H1 (cell line): ENCODE results near the gene CIAO2B. TPM values are rescaled to one million over a fixed set of nuclear protein-coding genes. Genes with fewer than 3 reads are reported as not detected.

Source experiments
- CTCF ChIA-PET: fragments of 300-600 bp; sonication (Branson Sonifier 250); formaldehyde crosslinking; loops from one replicate; lab custom pipeline; 2021; ENCODE audit not compliant: partially characterized antibody; lab: Charles Lee
- POLR2A ChIA-PET: fragments of 300-600 bp; sonication (Branson Sonifier 250); formaldehyde crosslinking; loops from one replicate; lab custom pipeline; 2021; ENCODE audit warnings: inconsistent platforms; ENCODE audit not compliant: partially characterized antibody; lab: Charles Lee
- DNase-seq, 2 experiments: peaks; one replicate each; pipeline versions ENCODE4 v3.0.0 to v3.0.0-alpha.2; 2010 to 2022; ENCODE audit warnings: low spot score in 2 of 2, low read depth in 1 of 2, mixed read lengths in 1 of 2
- FAIRE-seq: peaks from 2 replicates; lab custom pipeline; 2011; peaks lifted over from hg19 to GRCh38; lab: Jason Lieb, UNC
- H2AFZ ChIP-seq: 2 replicates; pipeline ENCODE4 v1.8.1; 2012; ENCODE audit warnings: low read length, inconsistent platforms
- H2AK5ac ChIP-seq: 2 replicates; pipeline ENCODE4 v1.6.1; 2013; ENCODE audit warnings: low read depth, low read length
- H2BK120ac ChIP-seq: replicated peaks from 2 replicates; pipeline ENCODE3; 2013; ENCODE audit warnings: low read depth, low read length, inconsistent platforms
- H2BK12ac ChIP-seq: 2 replicates; pipeline ENCODE4 v1.6.1; 2013; ENCODE audit warnings: low read depth, low read length
- H2BK15ac ChIP-seq: 2 replicates; pipeline ENCODE4 v1.6.1; 2013; ENCODE audit warnings: low read length
- H2BK20ac ChIP-seq: 2 replicates; pipeline ENCODE4 v1.6.1; 2013; ENCODE audit warnings: low read length
- H2BK5ac ChIP-seq: 2 replicates; pipeline ENCODE4 v1.6.1; 2013; ENCODE audit warnings: low read depth, low read length
- H3K14ac ChIP-seq: 2 replicates; pipeline ENCODE4 v1.6.1; 2013; ENCODE audit warnings: inconsistent platforms; ENCODE audit not compliant: insufficient read length
- H3K18ac ChIP-seq: 2 replicates; pipeline ENCODE4 v1.6.1; 2013; ENCODE audit warnings: low read length; ENCODE audit errors: extremely low read depth
- H3K23ac ChIP-seq: 2 replicates; pipeline ENCODE4 v1.6.1; 2013; ENCODE audit warnings: inconsistent platforms; ENCODE audit not compliant: insufficient read length
- H3K23me2 ChIP-seq: 2 replicates; pipeline ENCODE4 v1.6.1; 2013; ENCODE audit warnings: low read depth, low read length
- H3K27ac ChIP-seq: 2 replicates; pipeline ENCODE4 v1.6.1; 2011; ENCODE audit warnings: low read depth, low read length, inconsistent platforms
- H3K27me3 ChIP-seq, 4 experiments: replicated peaks in 1 of 4; 1 replicate in 1 of 4; 2 replicates in 3 of 4; pipeline versions ENCODE4 v1.6.1 to v1.8.1; 2011 to 2013; ENCODE audit warnings: low read length in 3 of 4, mild to moderate bottlenecking in 3 of 4, inconsistent platforms in 2 of 4, mixed read lengths in 2 of 4, moderate library complexity in 1 of 4; ENCODE audit not compliant: control insufficient read depth in 3 of 4, insufficient read depth in 3 of 4; ENCODE audit errors: extremely low read depth in 1 of 4
- H3K36me3 ChIP-seq, 4 experiments: 2 replicates each; pipeline versions ENCODE4 v1.6.1 to v1.8.1; 2011 to 2013; ENCODE audit warnings: mild to moderate bottlenecking in 4 of 4, low read length in 3 of 4, moderate library complexity in 2 of 4, control low read depth in 1 of 4, inconsistent platforms in 1 of 4; ENCODE audit not compliant: insufficient read depth in 4 of 4, control insufficient read depth in 2 of 4
- H3K4ac ChIP-seq: replicated peaks from 2 replicates; pipeline ENCODE3; 2013; ENCODE audit warnings: low read length, low read depth, mixed read lengths, inconsistent platforms; ENCODE audit not compliant: insufficient read length
- H3K4me1 ChIP-seq, 4 experiments: replicated peaks in 1 of 4; 1 replicate in 1 of 4; 2 replicates in 3 of 4; pipeline versions ENCODE4 v1.6.1 to v1.8.1; 2011 to 2013; ENCODE audit warnings: low read length in 3 of 4, inconsistent platforms in 2 of 4, mixed read lengths in 1 of 4; ENCODE audit not compliant: insufficient read depth in 4 of 4, control insufficient read depth in 3 of 4
- H3K4me2 ChIP-seq, 2 experiments: 2 replicates each; pipeline versions ENCODE4 v1.6.1 to v1.8.1; 2011 to 2013; ENCODE audit warnings: low read depth in 2 of 2, low read length in 2 of 2, control low read depth in 1 of 2, inconsistent platforms in 1 of 2, mild to moderate bottlenecking in 1 of 2; ENCODE audit not compliant: insufficient read depth in 1 of 2
- H3K4me3 ChIP-seq, 4 experiments: fragments of 200-600, 300-600 bp in 1 of 4; sonication (generic), shearing (Covaris generic), sonication (Bioruptor Twin) in 1 of 4; 2 replicates each; pipeline versions ENCODE4 v1.5.1 to v1.8.1; 2011 to 2016; ENCODE audit warnings: low read length in 4 of 4, low read depth in 3 of 4, control low read depth in 2 of 4, inconsistent platforms in 2 of 4, mild to moderate bottlenecking in 2 of 4, mixed read lengths in 1 of 4, moderate library complexity in 1 of 4; ENCODE audit not compliant: insufficient read depth in 2 of 4; ENCODE audit errors: extremely low read depth in 1 of 4
- H3K56ac ChIP-seq: replicated peaks from 2 replicates; pipeline ENCODE3; 2013; ENCODE audit warnings: low read depth, mild to moderate bottlenecking, mixed read lengths, low read length, inconsistent platforms; ENCODE audit not compliant: insufficient read length
- H3K79me1 ChIP-seq: 2 replicates; pipeline ENCODE4 v1.6.1; 2013; ENCODE audit warnings: low read depth, low read length, control low read depth
- H3K79me2 ChIP-seq, 2 experiments: 2 replicates each; pipeline versions ENCODE4 v1.6.1 to v1.8.1; 2012 to 2013; ENCODE audit warnings: low read length in 2 of 2, mild to moderate bottlenecking in 2 of 2, inconsistent platforms in 1 of 2; ENCODE audit not compliant: insufficient read depth in 2 of 2, control insufficient read depth in 1 of 2
- H3K9ac ChIP-seq, 4 experiments: replicated peaks in 1 of 4; 1 replicate in 1 of 4; 2 replicates in 3 of 4; pipeline versions ENCODE4 v1.6.1 to v1.8.1; 2011 to 2013; ENCODE audit warnings: low read depth in 3 of 4, low read length in 3 of 4, control low read depth in 2 of 4, mild to moderate bottlenecking in 2 of 4, moderate library complexity in 2 of 4, inconsistent platforms in 1 of 4; ENCODE audit errors: extremely low read depth in 1 of 4
- H3K9me3 ChIP-seq, 2 experiments: 2 replicates each; pipeline versions ENCODE4 v1.6.1 to v1.8.1; 2012 to 2013; ENCODE audit warnings: mild to moderate bottlenecking in 2 of 2, moderate library complexity in 2 of 2, control low read depth in 1 of 2, inconsistent platforms in 1 of 2, low read depth in 1 of 2, low read length in 1 of 2, mixed read lengths in 1 of 2; ENCODE audit not compliant: insufficient read depth in 2 of 2
- H4K20me1 ChIP-seq, 2 experiments: replicated peaks in 1 of 2; 2 replicates each; pipeline versions ENCODE3 to v1.8.1; 2011 to 2013; ENCODE audit warnings: inconsistent platforms in 2 of 2, low read length in 2 of 2, mild to moderate bottlenecking in 1 of 2; ENCODE audit not compliant: insufficient read depth in 2 of 2, control insufficient read depth in 1 of 2
- H4K5ac ChIP-seq: 2 replicates; pipeline ENCODE4 v1.6.1; 2013; ENCODE audit warnings: low read length, low read depth, mixed read lengths, inconsistent platforms; ENCODE audit not compliant: insufficient read length
- H4K8ac ChIP-seq: 2 replicates; pipeline ENCODE4 v1.8.0; 2013; ENCODE audit warnings: mild to moderate bottlenecking, moderate library complexity, low read length, inconsistent platforms; ENCODE audit not compliant: insufficient read depth; ENCODE audit errors: extremely low read depth
- H4K91ac ChIP-seq: replicated peaks from 2 replicates; pipeline ENCODE3; 2013; ENCODE audit warnings: low read length, mixed read lengths, inconsistent platforms; ENCODE audit not compliant: insufficient read length
- CHD1 ChIP-seq: IDR thresholded peaks from 2 replicates; pipeline ENCODE4 v1.6.1; 2012; ENCODE audit warnings: low read depth, low read length, improper control_type of control experiment
- POLR2AphosphoS5 ChIP-seq: IDR thresholded peaks from 2 replicates; pipeline ENCODE4 v1.6.1; 2011; ENCODE audit warnings: low read depth, low read length
- RFX5 ChIP-seq: IDR thresholded peaks from 2 replicates; pipeline ENCODE4 v1.6.1; 2011; ENCODE audit warnings: low read depth, low read length, improper control_type of control experiment, borderline replicate concordance
- RXRA ChIP-seq: IDR thresholded peaks from 2 replicates; pipeline ENCODE4 v1.6.1; 2011; ENCODE audit warnings: low read depth, mild to moderate bottlenecking, low read length, moderate library complexity; ENCODE audit not compliant: insufficient read depth
- SP2 ChIP-seq: IDR thresholded peaks from 2 replicates; pipeline ENCODE4 v1.6.1; 2012; ENCODE audit warnings: mild to moderate bottlenecking, low read length, inconsistent platforms
- SP4 ChIP-seq: IDR thresholded peaks from 2 replicates; pipeline ENCODE4 v1.6.1; 2012; ENCODE audit warnings: low read length, inconsistent platforms
- SRF ChIP-seq: IDR thresholded peaks from 2 replicates; pipeline ENCODE4 v1.6.1; 2011; ENCODE audit warnings: mild to moderate bottlenecking, low read depth, low read length, moderate library complexity
- WGBS, 2 experiments: shearing (Covaris generic) in 1 of 2; methylation state at CpG; one replicate each; pipeline versions ENCODE4 v1.1.6 to v1.1.7; 2013 to 2015; ENCODE audit warnings: low lambda C conversion rate in 2 of 2, mixed read lengths in 2 of 2, inconsistent platforms in 1 of 2, low coverage in 1 of 2, missing lambda C conversion rate in 1 of 2; ENCODE audit not compliant: insufficient replicate concordance in 2 of 2, insufficient coverage in 1 of 2, insufficient read length in 1 of 2; ENCODE audit errors: extremely low coverage in 1 of 2, missing lambda C conversion rate in 1 of 2; 5-methylcytosine and 5-hydroxymethylcytosine counted together
- polyA plus RNA-seq, 7 experiments: library from polyadenylated mRNA; depleted of rRNA in 3 of 7; stranded (reverse) in 5 of 7; unstranded in 2 of 7; fragments of >200 nt in 5 of 7; fragments of 200-250 nt in 2 of 7; gene quantifications; 1 replicate in 5 of 7; 2 replicates in 1 of 7; 4 replicates in 1 of 7; pipeline versions ENCODE4 v1.2.1 to v1.2.3, GENCODE V29; 2011 to 2013; ENCODE audit warnings: missing spikeins in 2 of 7, mixed read lengths in 2 of 7
- total RNA-seq: library from RNA; stranded (reverse); fragmentation: NEBNext Ultra II Directional; extraction: Animal tissue kit (Norgen Biotek cat#: 25700); gene quantifications from 2 replicates; pipeline ENCODE4 v1.2.1, GENCODE V29; 2021
- TF ChIP-seq, protein P1 (sequence below): IDR thresholded peaks from 2 replicates; pipeline ENCODE4 v1.6.1; 2012; ENCODE audit warnings: inconsistent platforms

The CIAO2B gene
- total and polyA plus RNA-seq, 2 of the 8 experiments (the other 6 are each of a cell fraction or from before 2014, with no cell fraction given) = 65.6 to 248 TPM

DNA sequence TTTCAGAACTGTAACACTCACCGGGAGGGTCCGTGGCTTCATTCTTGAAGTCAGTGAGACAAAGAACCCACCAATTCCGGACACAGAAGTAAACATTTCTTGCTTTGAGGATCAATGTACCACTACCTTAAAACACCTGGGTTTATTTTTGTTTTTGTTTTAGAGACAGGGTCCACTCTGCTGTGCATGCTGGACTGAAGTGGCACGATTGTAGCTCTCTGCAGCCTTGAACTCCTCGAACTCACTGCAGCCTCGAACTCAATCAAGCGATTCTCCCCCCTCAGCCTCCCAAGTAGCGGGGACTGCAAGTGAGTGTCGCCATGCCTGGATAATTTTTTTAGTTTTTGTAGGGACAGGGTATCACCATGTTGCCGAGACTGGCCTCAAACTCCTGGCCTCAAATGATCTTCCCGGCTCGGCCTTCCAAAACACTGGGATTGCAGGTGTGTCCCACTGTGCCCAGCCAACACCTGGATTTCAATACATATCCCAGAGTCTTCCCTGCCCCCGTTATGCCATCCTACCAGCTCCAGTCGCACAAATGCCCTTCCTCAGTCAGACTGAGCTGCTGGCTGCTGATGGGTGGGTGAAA lies 41.2 kb upstream of the CIAO2B start:
- Histone ChIP-seq H4K5ac (no peak overlapping the region), H3K23ac (no peak overlapping the region), H2BK12ac (no peak overlapping the region), H2BK20ac (no peak overlapping the region), H4K91ac (no peak overlapping the region), H2BK15ac (no peak overlapping the region), H4K20me1 (no peaks in the 10 kb centered on the region), H2AK5ac (no peak overlapping the region), H2BK5ac (no peak overlapping the region), H3K4me1 (no peaks in the 10 kb centered on the region; a peak in 1 of 7 replicates), H3K4me3 (no peak overlapping the region), H2AFZ (no peak overlapping the region), H3K4ac (no peak overlapping the region), H3K27me3 (no peaks in the 10 kb centered on the region), H3K9me3 (no peaks in the 10 kb centered on the region), H3K23me2 (no peaks in the 10 kb centered on the region), H3K4me2 (no peak overlapping the region), H3K27ac (no peak overlapping the region), H2BK120ac (no peak overlapping the region), H3K56ac (no peak overlapping the region), H3K36me3 (no peaks in the 10 kb centered on the region), H3K79me2 (no peaks in the 10 kb centered on the region), H3K14ac (no peak overlapping the region), H3K79me1 (no peaks in the 10 kb centered on the region), H3K9ac (no peak overlapping the region), H3K18ac (no peak overlapping the region), H4K8ac (no peak overlapping the region)
- no peak for DNase-seq
- TF ChIP-seq, protein P1, sequence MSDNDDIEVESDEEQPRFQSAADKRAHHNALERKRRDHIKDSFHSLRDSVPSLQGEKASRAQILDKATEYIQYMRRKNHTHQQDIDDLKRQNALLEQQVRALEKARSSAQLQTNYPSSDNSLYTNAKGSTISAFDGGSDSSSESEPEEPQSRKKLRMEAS = no peak
- TF ChIP-seq SP4 (no peak), RFX5 (no peak), SP2 (no peak), POLR2AphosphoS5 (no peak), CHD1 (no peak), RXRA (no peak), SRF (no peak)
- FAIRE-seq = no peak
- ChIA-PET CTCF (interaction anchor here (0.8 to 10.2 kb wide), 20 partner anchors 13 to 312 kb away, joined by 3 to 130 read pairs (median 10); partner anchors contain the start of genes B3GNT9, CES3, CES4A and NOL3), POLR2A (interaction anchor here (1.1 to 1.6 kb wide), 3 partner anchors 131 to 223 kb away, joined by 3 to 6 read pairs (median 4); partner anchors contain the start of gene B3GNT9)
- WGBS, 2 experiments = 91% methylated on average over 14 of the region's 14 CpGs; no CpG with 5 or more reads in 1 of the 2 experiments
